Urinary bladder (tissue), 4 donors: Measurements from ENCODE around the gene RPRD1A. TPM values are rescaled to one million over a fixed set of nuclear protein-coding genes. Genes with fewer than 3 reads are reported as not detected.
"Not testable (repeated sequence)": the region's sequence is repeated elsewhere in the genome, so short reads cannot be mapped to it uniquely, and the experiment has no call there.

Experiments
- DNase-seq: peaks from one replicate; pipeline ENCODE4 v3.0.0-alpha.2; 2015; ENCODE audit errors: extremely low spot score
- H3K27ac ChIP-seq: one replicate; pipeline ENCODE4 v1.5.1; 2013; ENCODE audit warnings: low read depth, mild to moderate bottlenecking, moderate library complexity
- H3K36me3 ChIP-seq: one replicate; pipeline ENCODE4 v1.6.1; 2013; ENCODE audit warnings: mild to moderate bottlenecking, moderate library complexity; ENCODE audit not compliant: insufficient read depth
- H3K4me1 ChIP-seq: one replicate; pipeline ENCODE4 v1.6.1; 2013; ENCODE audit warnings: mild to moderate bottlenecking, moderate library complexity; ENCODE audit not compliant: insufficient read depth
- H3K4me3 ChIP-seq: one replicate; pipeline ENCODE4 v1.5.1; 2013; ENCODE audit warnings: low read depth, low read length
- WGBS: extraction: QIAGEN DNeasy Blood & Tissue Kit; methylation state at CpG from one replicate; pipeline ENCODE4 v1.1.7; 2013; 5-methylcytosine and 5-hydroxymethylcytosine counted together
- polyA plus RNA-seq: library from polyadenylated mRNA; stranded (reverse); fragments of 200-250 nt; gene quantifications from one replicate; pipeline ENCODE4 v1.2.3, GENCODE V29; 2013
- total RNA-seq: library from RNA; depleted of rRNA; stranded (reverse); fragments of >200 nt; gene quantifications from one replicate; pipeline ENCODE4 v1.2.3, GENCODE V29; 2014
- donor health status: healthy with polysubstance abuse.
- donor health status: healthy.

Gene RPRD1A
- total and polyA plus RNA-seq, 2 donors = 41.5 to 73.0 TPM

- no peak overlapping the region for H3K4me3 ChIP-seq
- H3K27ac ChIP-seq = no peak overlapping the region
- no peaks in the 10 kb centered on the region for H3K4me1 ChIP-seq
- no peaks in the 10 kb centered on the region for H3K36me3 ChIP-seq
- 73% methylated on average over 3 of the region's 3 CpGs for WGBS
- DNase-seq = no peak
Measured at GRCh38 chr18:36094431-36094830, 27.1 kb upstream of the RPRD1A start.

- not testable (repeated sequence) for H3K36me3 ChIP-seq, H3K4me1 ChIP-seq, DNase-seq, H3K27ac ChIP-seq, H3K4me3 ChIP-seq
- 84% methylated on average over 5 of the region's 5 CpGs for WGBS
Measured at GRCh38 chr18:36092116-36092515, 24.8 kb upstream of the RPRD1A start.

- H3K4me1 ChIP-seq = no peaks in the 10 kb centered on the region
- DNase-seq = no peak
- H3K36me3 ChIP-seq = no peaks in the 10 kb centered on the region
- 73% methylated on average over 6 of the region's 6 CpGs for WGBS
- H3K27ac ChIP-seq = no peak overlapping the region
- H3K4me3 ChIP-seq = no peak overlapping the region
Measured at GRCh38 chr18:36089001-36089400, 21.6 kb upstream of the RPRD1A start.

- Histone ChIP-seq H3K4me3 (no peak overlapping the region), H3K4me1 (no peaks in the 10 kb centered on the region), H3K27ac (no peak overlapping the region), H3K36me3 (no peaks in the 10 kb centered on the region)
- DNase-seq = no peak
- WGBS = 82% methylated on average over 2 of the region's 2 CpGs
Measured at GRCh38 chr18:36088256-36088655, 20.9 kb upstream of the RPRD1A start.

- Histone ChIP-seq H3K4me1 (no peaks in the 10 kb centered on the region), H3K36me3 (no peaks in the 10 kb centered on the region), H3K27ac (no peak overlapping the region), H3K4me3 (no peak overlapping the region)
- WGBS = 88% methylated on average over 8 of the region's 8 CpGs
- no peak for DNase-seq
Measured at GRCh38 chr18:36086186-36086585, 18.8 kb upstream of the RPRD1A start.

GRCh38 chr18:36085195-36085594 lies 17.8 kb upstream of the RPRD1A start:
- DNase-seq = no peak
- Histone ChIP-seq H3K36me3 (no peaks in the 10 kb centered on the region), H3K4me3 (no peak overlapping the region), H3K27ac (no peak overlapping the region), H3K4me1 (no peaks in the 10 kb centered on the region)
- WGBS = 75% methylated on average over 4 of the region's 4 CpGs

GRCh38 chr18:36083729-36084128 lies 16.4 kb upstream of the RPRD1A start:
- Histone ChIP-seq H3K36me3 (no peaks in the 10 kb centered on the region), H3K4me3 (no peak overlapping the region), H3K27ac (no peak overlapping the region), H3K4me1 (no peaks in the 10 kb centered on the region)
- 63% methylated on average over 2 of the region's 2 CpGs for WGBS
- DNase-seq = no peak

GRCh38 chr18:36081118-36081517 lies 13.8 kb upstream of the RPRD1A start:
- 85% methylated on average over 2 of the region's 2 CpGs for WGBS
- not testable (repeated sequence) for DNase-seq, H3K36me3 ChIP-seq, H3K27ac ChIP-seq, H3K4me3 ChIP-seq, H3K4me1 ChIP-seq

GRCh38 chr18:36078751-36079529 lies 11.6 kb upstream of the RPRD1A start:
- no peak for DNase-seq
- Histone ChIP-seq H3K27ac (no peak overlapping the region), H3K4me1 (no peaks in the 10 kb centered on the region), H3K4me3 (no peak overlapping the region), H3K36me3 (no peaks in the 10 kb centered on the region)
- 80% methylated on average over 6 of the region's 6 CpGs for WGBS

- 97% methylated on average over 20 of the region's 27 CpGs for WGBS
Measured at GRCh38 chr18:36077764-36078163, 10.4 kb upstream of the RPRD1A start.

GRCh38 chr18:36075862-36076587 lies 8.7 kb upstream of the RPRD1A start:
- Histone ChIP-seq H3K4me1 (no peaks in the 10 kb centered on the region), H3K27ac (no peak overlapping the region), H3K36me3 (no peaks in the 10 kb centered on the region), H3K4me3 (no peak overlapping the region)
- WGBS = 57% methylated on average over 6 of the region's 6 CpGs
- no peak for DNase-seq

More at GRCh38 chr18:36077764-36078163, 10.4 kb upstream of the RPRD1A start:
- not testable (repeated sequence) for DNase-seq, H3K27ac ChIP-seq, H3K36me3 ChIP-seq, H3K4me3 ChIP-seq, H3K4me1 ChIP-seq

GRCh38 chr18:36074435-36074834 lies 7.1 kb upstream of the RPRD1A start:
- no peak for DNase-seq
- no peaks in the 10 kb centered on the region for H3K4me1 ChIP-seq

GRCh38 chr18:36073676-36074075 lies 6.3 kb upstream of the RPRD1A start:
- no peak overlapping the region for H3K27ac ChIP-seq

More at GRCh38 chr18:36074435-36074834, 7.1 kb upstream of the RPRD1A start:
- Histone ChIP-seq H3K4me3 (no peak overlapping the region), H3K27ac (no peak overlapping the region), H3K36me3 (no peaks in the 10 kb centered on the region)
- WGBS = 80% methylated on average over 4 of the region's 4 CpGs

GRCh38 chr18:36072406-36072805 lies 5.0 kb upstream of the RPRD1A start:
- WGBS = 96% methylated on average over 8 of the region's 8 CpGs
- not testable (repeated sequence) for H3K4me1 ChIP-seq, DNase-seq, H3K27ac ChIP-seq, H3K36me3 ChIP-seq, H3K4me3 ChIP-seq

More at GRCh38 chr18:36073676-36074075, 6.3 kb upstream of the RPRD1A start:
- whole genome bisulfite sequencing = 74% methylated on average over 1 of the region's 1 CpG
- Histone ChIP-seq H3K4me1 (no peaks in the 10 kb centered on the region), H3K36me3 (no peaks in the 10 kb centered on the region), H3K4me3 (no peak overlapping the region)
- DNase-seq = no peak
